GM12892 (cell line): ENCODE measurements around the gene UST.

Experiments used
- POLR2A ChIP-seq: IDR thresholded peaks from 2 replicates; pipeline ENCODE4 v1.6.1; 2011; ENCODE audit warnings: low read depth, low read length, control low read depth
- POLR2AphosphoS5 ChIP-seq: IDR thresholded peaks from 2 replicates; pipeline ENCODE4 v1.6.1; 2011; ENCODE audit warnings: low read depth, low read length, control low read depth

GRCh38 chr6:149007846-149008245 is 261.0 kb downstream of the UST start:
- TF ChIP-seq POLR2A (no peak), POLR2AphosphoS5 (no peak)
